Endothelial cell (in vitro differentiated cells): Measurements from ENCODE around the gene PRKCZ. TPM values are rescaled to one million over a fixed set of nuclear protein-coding genes. Genes with fewer than 3 reads are reported as not detected.
A peak's percentile ranks its signal among the peaks of the same experiment; 100 is the strongest.

Source experiments
- DNase-seq: peaks from one replicate; pipeline ENCODE4 v3.0.0; 2021; ENCODE audit warnings: low spot score
- H3K27ac Mint-ChIP-seq: one replicate; pipeline ENCODE4 v1.8.0; 2021; ENCODE audit warnings: mixed read lengths, inconsistent platforms; ENCODE audit not compliant: unreplicated experiment
- H3K27me3 Mint-ChIP-seq: one replicate; pipeline ENCODE4 v1.8.0; 2021; ENCODE audit warnings: mild to moderate bottlenecking, moderate library complexity, mixed read lengths, inconsistent platforms; ENCODE audit not compliant: unreplicated experiment
- H3K36me3 Mint-ChIP-seq: one replicate; pipeline ENCODE4 v1.8.0; 2021; ENCODE audit warnings: mild to moderate bottlenecking, low read depth, mixed read lengths, inconsistent platforms; ENCODE audit not compliant: unreplicated experiment
- H3K4me1 Mint-ChIP-seq: one replicate; pipeline ENCODE4 v1.8.0; 2021; ENCODE audit warnings: mild to moderate bottlenecking, mixed read lengths, inconsistent platforms; ENCODE audit not compliant: unreplicated experiment
- H3K4me3 Mint-ChIP-seq: one replicate; pipeline ENCODE4 v1.8.0; 2021; ENCODE audit warnings: mild to moderate bottlenecking, mixed read lengths, inconsistent platforms; ENCODE audit not compliant: unreplicated experiment
- H3K9me3 Mint-ChIP-seq: one replicate; pipeline ENCODE4 v1.8.0; 2021; ENCODE audit warnings: mixed read lengths, inconsistent platforms; ENCODE audit not compliant: unreplicated experiment
- total RNA-seq: library from RNA; stranded (reverse); fragmentation: NEBNext Ultra II Directional; extraction: Animal tissue kit (Norgen Biotek cat#: 25700); gene quantifications from one replicate; pipeline ENCODE4 v1.2.1, GENCODE V29; 2021; ENCODE audit not compliant: unreplicated experiment
- TF ChIP-seq, protein P1 (sequence below): fragments of 200-600 bp; sonication (generic); IDR thresholded peaks from one replicate; pipeline ENCODE4 v1.5.0; 2021; ENCODE audit warnings: antibody characterized with exemption; ENCODE audit not compliant: unreplicated experiment

Gene PRKCZ
- total RNA-seq, 1 donor from 2014 or later, result 23.1 TPM

DNA sequence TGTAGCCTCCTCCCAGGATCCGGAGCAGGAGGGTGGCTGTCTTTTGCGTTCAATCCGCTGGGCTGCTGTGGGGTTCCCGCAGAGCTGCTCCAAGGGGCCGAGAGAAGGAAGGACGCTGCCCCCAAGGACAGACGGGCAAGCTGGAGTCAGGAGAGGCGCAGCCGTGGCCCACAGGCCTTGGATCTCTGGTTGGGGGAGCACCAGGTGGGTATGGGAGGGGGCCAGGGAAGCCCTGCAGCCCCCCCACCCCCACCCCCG, 162.0 kb downstream of the PRKCZ start:
- no peak for DNase-seq
- Mint-ChIP-seq H3K27ac (peak overlapping the region; percentile 96), H3K9me3 (no peaks in the 10 kb centered on the region), H3K4me3 (peak overlapping the region; percentile 25), H3K27me3 (peaks cover 3% of the 10 kb centered on the region), H3K36me3 (peaks cover 3% of the 10 kb centered on the region), H3K4me1 (peaks cover 2% of the 10 kb centered on the region)
- TF ChIP-seq, protein P1, sequence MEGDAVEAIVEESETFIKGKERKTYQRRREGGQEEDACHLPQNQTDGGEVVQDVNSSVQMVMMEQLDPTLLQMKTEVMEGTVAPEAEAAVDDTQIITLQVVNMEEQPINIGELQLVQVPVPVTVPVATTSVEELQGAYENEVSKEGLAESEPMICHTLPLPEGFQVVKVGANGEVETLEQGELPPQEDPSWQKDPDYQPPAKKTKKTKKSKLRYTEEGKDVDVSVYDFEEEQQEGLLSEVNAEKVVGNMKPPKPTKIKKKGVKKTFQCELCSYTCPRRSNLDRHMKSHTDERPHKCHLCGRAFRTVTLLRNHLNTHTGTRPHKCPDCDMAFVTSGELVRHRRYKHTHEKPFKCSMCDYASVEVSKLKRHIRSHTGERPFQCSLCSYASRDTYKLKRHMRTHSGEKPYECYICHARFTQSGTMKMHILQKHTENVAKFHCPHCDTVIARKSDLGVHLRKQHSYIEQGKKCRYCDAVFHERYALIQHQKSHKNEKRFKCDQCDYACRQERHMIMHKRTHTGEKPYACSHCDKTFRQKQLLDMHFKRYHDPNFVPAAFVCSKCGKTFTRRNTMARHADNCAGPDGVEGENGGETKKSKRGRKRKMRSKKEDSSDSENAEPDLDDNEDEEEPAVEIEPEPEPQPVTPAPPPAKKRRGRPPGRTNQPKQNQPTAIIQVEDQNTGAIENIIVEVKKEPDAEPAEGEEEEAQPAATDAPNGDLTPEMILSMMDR, result no peak

DNA sequence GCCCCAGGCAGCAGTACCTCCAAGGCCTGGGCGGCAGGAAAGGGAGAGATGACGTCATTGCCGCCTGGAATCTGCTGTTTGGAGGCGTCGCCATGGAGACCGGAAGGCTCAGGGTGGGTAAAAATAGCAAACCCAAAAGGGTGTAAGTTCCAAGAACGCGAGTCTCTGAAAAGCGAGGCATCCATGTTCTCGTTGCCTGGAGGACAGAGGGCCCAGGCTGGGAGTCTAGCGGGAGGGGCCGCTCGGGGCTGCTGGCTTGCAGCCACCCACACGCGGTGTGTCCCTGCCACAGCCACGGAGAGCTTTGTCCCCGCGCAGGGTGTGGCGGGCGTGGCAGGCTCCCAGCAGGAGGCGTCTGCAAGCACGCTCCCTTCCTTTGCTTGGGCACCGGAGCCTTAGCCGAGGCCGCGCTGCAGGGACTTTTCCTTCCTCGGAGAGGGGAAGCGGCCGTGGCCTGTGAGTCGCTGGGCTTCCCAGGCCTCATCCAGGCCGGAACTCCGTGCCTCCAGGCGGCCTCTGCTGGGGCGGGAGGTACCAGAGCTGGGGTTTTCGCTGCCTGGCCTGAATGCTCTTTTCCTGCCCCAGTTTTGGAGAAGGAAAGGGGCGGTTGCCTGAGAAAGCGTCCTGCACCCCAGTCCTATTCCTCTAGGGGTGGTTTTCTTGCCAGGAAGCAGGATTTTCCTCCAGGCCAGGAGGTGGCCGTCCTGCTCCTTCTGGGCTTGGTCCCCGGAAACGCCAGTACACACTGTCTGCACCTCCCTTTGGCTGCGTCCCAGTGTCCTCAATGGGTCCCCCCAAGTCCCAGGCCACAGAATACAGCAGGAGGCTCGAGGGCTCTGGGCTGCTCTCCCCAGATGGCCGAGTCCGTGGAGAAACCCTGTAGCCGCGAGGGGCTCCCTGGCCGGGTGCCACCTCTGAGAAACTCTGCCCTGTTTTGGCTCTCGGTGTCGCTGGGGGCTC, 162.6 kb downstream of the PRKCZ start:
- Mint-ChIP-seq H3K9me3 (no peaks in the 10 kb centered on the region), H3K36me3 (peaks cover 3% of the 10 kb centered on the region), H3K27me3 (peaks cover 2% of the 10 kb centered on the region), H3K4me1 (peaks cover 2% of the 10 kb centered on the region), H3K4me3 (no peak overlapping the region), H3K27ac (peak overlapping the region; percentile 96)
- DNase-seq, result peak; percentile 85
- TF ChIP-seq, protein P1, result no peak

GRCh38 chr1:2213576-2214505, 163.6 kb downstream of the PRKCZ start:
- Mint-ChIP-seq H3K27me3 (no peaks in the 10 kb centered on the region), H3K27ac (peak overlapping the region; percentile 96), H3K36me3 (peaks cover 3% of the 10 kb centered on the region), H3K9me3 (no peaks in the 10 kb centered on the region), H3K4me3 (no peak overlapping the region), H3K4me1 (peaks cover 2% of the 10 kb centered on the region)
- TF ChIP-seq, protein P1, result no peak
- no peak for DNase-seq

DNA sequence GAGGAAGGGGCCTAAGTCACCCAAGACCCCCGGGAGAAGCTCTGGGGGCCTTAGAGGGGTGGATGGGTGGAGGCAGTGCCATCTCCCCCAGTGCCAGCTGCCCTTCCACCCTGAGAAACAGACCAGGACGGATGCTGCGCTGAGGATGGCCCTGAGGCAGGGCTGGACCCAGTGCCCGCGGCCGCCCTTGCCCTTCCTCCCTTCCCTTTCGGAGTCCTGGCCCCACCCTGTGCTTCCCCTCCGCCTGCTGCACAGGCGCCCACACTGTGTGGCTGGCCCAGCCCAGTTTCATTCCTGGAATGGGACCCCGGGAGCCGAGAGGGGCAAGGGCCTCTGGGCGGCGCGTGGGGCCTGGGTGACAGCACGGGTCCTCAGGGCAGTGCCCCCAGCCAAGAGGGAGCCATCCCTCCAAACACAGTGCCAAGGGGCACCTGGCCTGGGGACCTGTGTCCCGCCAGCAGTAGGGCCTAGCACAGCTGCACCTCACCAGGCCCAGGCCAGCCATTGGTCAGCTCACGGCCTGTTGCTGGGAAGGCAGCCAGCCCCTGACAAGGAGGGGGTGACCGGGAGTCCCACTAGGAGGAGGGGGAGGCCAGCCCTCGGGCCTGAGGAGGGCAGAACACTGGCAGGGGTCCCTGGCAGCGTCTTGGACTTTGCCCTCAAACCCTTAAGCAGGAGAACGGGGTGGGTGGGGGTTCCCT, 164.5 kb downstream of the PRKCZ start:
- no peaks in the 10 kb centered on the region for H3K36me3 Mint-ChIP-seq
- no peaks in the 10 kb centered on the region for H3K27me3 Mint-ChIP-seq
- H3K4me1 Mint-ChIP-seq, result no peaks in the 10 kb centered on the region
- DNase-seq, result no peak
- H3K4me3 Mint-ChIP-seq, result no peak overlapping the region
- H3K27ac Mint-ChIP-seq, result peak overlapping the region; percentile 75
- TF ChIP-seq, protein P1, result no peak
- H3K9me3 Mint-ChIP-seq, result no peaks in the 10 kb centered on the region
